Lower lobe of right lung (tissue), 2 donors: ENCODE data around the gene NUB1. TPM values are rescaled to one million over a fixed set of nuclear protein-coding genes. Genes with fewer than 3 reads are reported as not detected.
A peak's percentile ranks its signal among the peaks of the same experiment; 100 is the strongest.

Experiments used
- ATAC-seq, 2 donors: fragments of 200-7000 bp; cut with Tn5 transposase; one replicate each; pipeline ENCODE4 v1.9.1; 2020 to 2022; ENCODE audit warnings: mild to moderate bottlenecking in 2 of 2, moderate library complexity in 2 of 2
- DNase-seq: peaks from one replicate; pipeline ENCODE4 v3.0.0-alpha.2; 2020
- H3K27ac ChIP-seq: fragments of 200-600 bp; one replicate; pipeline ENCODE4 v1.8.0; 2022
- H3K27me3 ChIP-seq: fragments of 200-600 bp; one replicate; pipeline ENCODE4 v1.8.0; 2022; ENCODE audit warnings: low read depth
- H3K36me3 ChIP-seq: fragments of 200-600 bp; one replicate; pipeline ENCODE4 v1.8.0; 2022; ENCODE audit warnings: mild to moderate bottlenecking
- H3K4me1 ChIP-seq: fragments of 200-600 bp; one replicate; pipeline ENCODE4 v1.8.0; 2022
- H3K4me3 ChIP-seq: fragments of 200-600 bp; one replicate; pipeline ENCODE4 v1.8.0; 2022; ENCODE audit warnings: mild to moderate bottlenecking
- H3K9me3 ChIP-seq: fragments of 200-600 bp; one replicate; pipeline ENCODE4 v1.8.0; 2022
- intact Hi-C: fragments of 100-400 bp; cut with DNase I; formaldehyde crosslinking; loops from one replicate; pipeline ENCODE4 v1.11.0; 2022
- total RNA-seq: library from RNA; stranded (reverse); fragmentation: NEBNext Ultra II Directional; extraction: Animal tissue kit (Norgen Biotek cat#: 25700); gene quantifications from one replicate; pipeline ENCODE4 v1.2.1, GENCODE V29; 2021
- TF ChIP-seq, protein P1 (sequence below): fragments of 200-600 bp; IDR thresholded peaks from one replicate; pipeline ENCODE4 v1.8.0; 2022; ENCODE audit warnings: antibody characterized with exemption, mild to moderate bottlenecking
- donor health status: DM: no; HTN: yes; CAD: no; lungs with severe emphysema.

Gene NUB1
- total RNA-seq, 1 donor from 2014 or later = 53.7 TPM

- Histone ChIP-seq H3K36me3 (peaks cover 88% of the 10 kb centered on the region), H3K27me3 (no peaks in the 10 kb centered on the region), H3K4me3 (no peak overlapping the region), H3K4me1 (peaks cover 31% of the 10 kb centered on the region), H3K27ac (no peak overlapping the region), H3K9me3 (no peaks in the 10 kb centered on the region)
- TF ChIP-seq, protein P1, sequence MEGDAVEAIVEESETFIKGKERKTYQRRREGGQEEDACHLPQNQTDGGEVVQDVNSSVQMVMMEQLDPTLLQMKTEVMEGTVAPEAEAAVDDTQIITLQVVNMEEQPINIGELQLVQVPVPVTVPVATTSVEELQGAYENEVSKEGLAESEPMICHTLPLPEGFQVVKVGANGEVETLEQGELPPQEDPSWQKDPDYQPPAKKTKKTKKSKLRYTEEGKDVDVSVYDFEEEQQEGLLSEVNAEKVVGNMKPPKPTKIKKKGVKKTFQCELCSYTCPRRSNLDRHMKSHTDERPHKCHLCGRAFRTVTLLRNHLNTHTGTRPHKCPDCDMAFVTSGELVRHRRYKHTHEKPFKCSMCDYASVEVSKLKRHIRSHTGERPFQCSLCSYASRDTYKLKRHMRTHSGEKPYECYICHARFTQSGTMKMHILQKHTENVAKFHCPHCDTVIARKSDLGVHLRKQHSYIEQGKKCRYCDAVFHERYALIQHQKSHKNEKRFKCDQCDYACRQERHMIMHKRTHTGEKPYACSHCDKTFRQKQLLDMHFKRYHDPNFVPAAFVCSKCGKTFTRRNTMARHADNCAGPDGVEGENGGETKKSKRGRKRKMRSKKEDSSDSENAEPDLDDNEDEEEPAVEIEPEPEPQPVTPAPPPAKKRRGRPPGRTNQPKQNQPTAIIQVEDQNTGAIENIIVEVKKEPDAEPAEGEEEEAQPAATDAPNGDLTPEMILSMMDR = peak; percentile 18
- DNase-seq (no peak), ATAC-seq (peak in 1 of 2 donors; percentile 27)
- intact Hi-C loops = no loop called here
These were observed 9.4 kb downstream of the NUB1 start for GRCh38 chr7:151351027-151351426.

- H3K9me3 ChIP-seq = no peaks in the 10 kb centered on the region
- peak in 1 of 2 donors; percentile 47 for ATAC-seq
- DNase-seq = no peak
- peaks cover 31% of the 10 kb centered on the region for H3K4me1 ChIP-seq
- no peak overlapping the region for H3K4me3 ChIP-seq
- intact Hi-C loops = no loop called here
- TF ChIP-seq, protein P1 = no peak
- H3K36me3 ChIP-seq = peaks cover 88% of the 10 kb centered on the region
- peak overlapping the region; percentile 7 for H3K27ac ChIP-seq
- no peaks in the 10 kb centered on the region for H3K27me3 ChIP-seq
These were observed 10.4 kb downstream of the NUB1 start for GRCh38 chr7:151351967-151352366.

DNA sequence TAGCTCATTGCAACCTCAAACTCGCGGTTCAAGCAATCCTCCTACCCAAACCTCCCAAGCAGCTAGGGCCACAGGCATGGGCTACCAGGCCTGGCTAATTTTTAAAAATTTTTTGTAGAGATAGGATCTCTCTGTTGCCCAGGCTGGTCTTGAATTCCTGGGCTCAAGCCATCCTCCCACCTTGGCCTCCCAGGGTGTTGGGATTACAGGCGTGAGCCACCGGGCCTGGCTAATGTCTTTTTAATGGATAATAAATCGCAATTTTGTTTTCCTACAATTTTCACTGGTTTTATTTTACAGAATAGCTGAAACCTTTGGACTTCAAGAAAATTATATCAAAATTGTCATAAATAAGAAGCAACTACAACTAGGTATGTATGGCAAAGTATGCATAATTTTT, 10.9 kb downstream of the NUB1 start:
- ATAC-seq (no peak), DNase-seq (no peak)
- peaks cover 88% of the 10 kb centered on the region for H3K36me3 ChIP-seq
- no peak overlapping the region for H3K4me3 ChIP-seq
- H3K27ac ChIP-seq = peak overlapping the region; percentile 7
- H3K9me3 ChIP-seq = no peaks in the 10 kb centered on the region
- peaks cover 31% of the 10 kb centered on the region for H3K4me1 ChIP-seq
- TF ChIP-seq, protein P1 = no peak
- intact Hi-C loops = no loop called here
- H3K27me3 ChIP-seq = no peaks in the 10 kb centered on the region

DNA sequence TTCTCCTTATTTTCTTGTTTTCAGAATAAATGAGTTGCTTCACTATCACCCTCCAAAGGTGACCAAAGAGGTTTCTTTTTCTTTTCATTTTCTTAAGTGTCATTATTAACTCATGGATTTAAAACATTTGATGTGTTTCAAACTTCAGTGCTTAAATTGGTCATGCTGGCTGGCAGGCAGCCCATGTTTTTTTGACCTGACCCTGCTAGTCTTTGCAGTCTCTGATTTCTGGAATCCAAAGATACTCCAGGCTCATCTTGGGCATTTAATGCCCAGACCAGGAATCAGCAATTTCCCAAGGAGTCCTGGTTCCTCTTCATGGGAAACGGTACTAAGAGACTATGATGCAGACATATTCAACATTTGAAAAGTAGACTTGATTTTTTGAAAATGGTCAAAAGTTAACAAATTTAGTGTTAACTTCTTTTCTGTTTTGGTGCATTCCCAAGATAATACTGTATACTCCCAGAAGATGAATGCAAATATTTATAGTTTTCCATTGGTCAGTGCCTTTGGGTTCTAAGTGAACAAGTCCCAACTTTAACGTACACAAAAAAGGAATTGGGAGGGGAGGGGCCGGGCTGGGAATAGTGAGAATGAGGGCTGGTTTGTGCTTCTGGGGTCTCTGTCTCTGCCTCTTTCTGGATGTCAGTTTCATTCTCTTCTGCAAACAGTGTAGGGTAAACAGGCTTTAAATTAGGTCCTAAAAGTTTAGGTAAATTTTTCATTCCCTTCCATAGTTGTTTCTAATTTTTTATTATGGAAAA, 19.8 kb downstream of the NUB1 start:
- Histone ChIP-seq H3K4me3 (no peak overlapping the region), H3K36me3 (peaks cover 81% of the 10 kb centered on the region), H3K27me3 (no peaks in the 10 kb centered on the region), H3K4me1 (no peaks in the 10 kb centered on the region), H3K9me3 (no peaks in the 10 kb centered on the region), H3K27ac (no peak overlapping the region)
- ATAC-seq (no peak), DNase-seq (no peak)
- TF ChIP-seq, protein P1 = no peak
- intact Hi-C loops = no loop called here

DNA sequence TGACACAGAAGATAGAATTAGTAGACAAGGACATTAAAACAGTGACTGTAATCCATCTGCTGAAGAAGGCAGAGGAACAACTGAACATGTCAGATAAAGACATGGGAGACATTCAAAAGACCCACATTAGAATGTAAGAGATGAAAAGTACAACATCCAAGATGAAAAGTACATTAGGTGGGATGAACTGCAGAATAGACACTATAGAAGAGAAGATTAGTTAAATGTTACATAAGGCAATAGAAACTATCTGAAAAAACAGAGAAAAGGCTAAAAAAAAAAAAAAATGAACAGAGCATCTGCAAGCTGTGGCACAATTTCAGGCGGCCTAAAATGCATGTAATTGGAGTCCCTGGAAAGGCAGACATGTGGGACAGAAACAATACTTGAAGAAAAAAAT, 21.6 kb downstream of the NUB1 start:
- Histone ChIP-seq H3K27ac (no peak overlapping the region), H3K9me3 (no peaks in the 10 kb centered on the region), H3K4me3 (no peak overlapping the region), H3K27me3 (no peaks in the 10 kb centered on the region), H3K4me1 (peaks cover 10% of the 10 kb centered on the region), H3K36me3 (peaks cover 71% of the 10 kb centered on the region)
- no peak for ATAC-seq
- intact Hi-C loops = no loop called here
- TF ChIP-seq, protein P1 = no peak
- DNase-seq = no peak
